22Rv1 (cell line): Measurements from ENCODE around the gene DNHD1.

Experiments
- ZFX ChIP-seq: fragments of 450-650 bp; IDR thresholded peaks from 2 replicates; pipeline ENCODE4 v1.6.1; 2017; ENCODE audit warnings: antibody characterized with exemption, borderline replicate concordance
- TF ChIP-seq, protein P1 (sequence below): fragments of 450-650 bp; IDR thresholded peaks from 2 replicates; pipeline ENCODE4 v1.5.1; 2017; ENCODE audit warnings: mild to moderate bottlenecking

DNA sequence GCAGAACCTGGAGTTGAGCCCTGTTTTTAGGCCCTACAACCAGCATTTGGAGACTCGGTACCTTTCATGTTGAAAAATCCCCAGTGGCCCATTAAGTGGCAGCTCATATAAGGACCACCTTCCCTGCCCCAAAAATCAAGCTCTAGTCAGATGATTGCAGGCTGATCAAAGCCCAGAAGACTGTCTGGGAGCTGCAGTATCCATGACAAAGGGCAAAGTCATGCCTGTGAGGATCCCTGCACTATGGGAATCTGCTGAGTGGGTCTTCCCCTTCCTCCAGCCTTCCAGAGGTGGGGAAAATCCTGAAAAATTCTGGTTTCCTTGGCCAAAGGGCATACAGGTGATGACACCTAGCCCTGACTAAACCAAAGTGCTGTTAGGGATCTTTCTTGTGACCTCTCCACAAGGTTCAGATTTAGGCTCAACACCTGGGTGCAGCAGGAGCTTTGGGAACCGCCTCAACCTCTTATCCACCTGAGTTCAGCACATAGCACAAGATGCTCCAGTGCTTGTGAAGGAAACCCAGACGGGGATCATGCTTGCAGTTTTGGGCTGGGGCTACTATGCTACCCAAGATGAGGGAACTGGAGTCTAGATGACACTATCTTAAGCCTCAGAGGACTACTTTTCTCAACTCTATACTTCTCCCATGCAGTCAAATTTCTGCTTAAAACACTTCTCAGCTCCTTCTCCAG, 22.1 kb upstream of the DNHD1 start:
- TF ChIP-seq, protein P1, sequence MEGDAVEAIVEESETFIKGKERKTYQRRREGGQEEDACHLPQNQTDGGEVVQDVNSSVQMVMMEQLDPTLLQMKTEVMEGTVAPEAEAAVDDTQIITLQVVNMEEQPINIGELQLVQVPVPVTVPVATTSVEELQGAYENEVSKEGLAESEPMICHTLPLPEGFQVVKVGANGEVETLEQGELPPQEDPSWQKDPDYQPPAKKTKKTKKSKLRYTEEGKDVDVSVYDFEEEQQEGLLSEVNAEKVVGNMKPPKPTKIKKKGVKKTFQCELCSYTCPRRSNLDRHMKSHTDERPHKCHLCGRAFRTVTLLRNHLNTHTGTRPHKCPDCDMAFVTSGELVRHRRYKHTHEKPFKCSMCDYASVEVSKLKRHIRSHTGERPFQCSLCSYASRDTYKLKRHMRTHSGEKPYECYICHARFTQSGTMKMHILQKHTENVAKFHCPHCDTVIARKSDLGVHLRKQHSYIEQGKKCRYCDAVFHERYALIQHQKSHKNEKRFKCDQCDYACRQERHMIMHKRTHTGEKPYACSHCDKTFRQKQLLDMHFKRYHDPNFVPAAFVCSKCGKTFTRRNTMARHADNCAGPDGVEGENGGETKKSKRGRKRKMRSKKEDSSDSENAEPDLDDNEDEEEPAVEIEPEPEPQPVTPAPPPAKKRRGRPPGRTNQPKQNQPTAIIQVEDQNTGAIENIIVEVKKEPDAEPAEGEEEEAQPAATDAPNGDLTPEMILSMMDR, result no peak
- TF ChIP-seq ZFX, result no peak
